GM18511 (cell line): Measurements from ENCODE around the gene TMEM35A.
"Not testable (repeated sequence)": the region's sequence is repeated elsewhere in the genome, so short reads cannot be mapped to it uniquely, and the experiment has no call there.

ENCODE experiments used
- ATAC-seq: cut with Tn5 transposase; IDR thresholded peaks from one replicate; pipeline ENCODE4 v1.9.1; 2021; ENCODE audit warnings: mild to moderate bottlenecking, moderate library complexity; ENCODE audit not compliant: unreplicated experiment

TMEM35A gene

GRCh38 chrX:101078716-101079598 lies at the start of gene TMEM35A:
TMEM35A (plus strand) TSS chrX:101078879; CDS start chrX:101079003, 124 bp downstream.
- ATAC-seq = no peak

- ATAC-seq = no peak
These were observed 49.0 kb upstream of the TMEM35A start for GRCh38 chrX:101029665-101030064.

- no peak for ATAC-seq
These were observed 41.4 kb upstream of the TMEM35A start for GRCh38 chrX:101037231-101037630.

GRCh38 chrX:101040197-101040596 lies 38.5 kb upstream of the TMEM35A start:
- no peak for ATAC-seq

- ATAC-seq = peak; percentile 16
These were observed 27.5 kb upstream of the TMEM35A start for GRCh38 chrX:101051153-101051548.

GRCh38 chrX:101051549-101052302 lies 27.0 kb upstream of the TMEM35A start, which contains the start of gene TRMT2B:
TRMT2B (minus strand) TSS chrX:101052111; CDS start chrX:101042289, 9,822 bp downstream.
- peak; percentile 93 for ATAC-seq

GRCh38 chrX:101056551-101056950 lies 22.1 kb upstream of the TMEM35A start:
- ATAC-seq = not testable (repeated sequence)

- ATAC-seq = peak; percentile 97
These were observed 21.5 kb upstream of the TMEM35A start for GRCh38 chrX:101057093-101057714.

GRCh38 chrX:101062176-101062575 lies 16.5 kb upstream of the TMEM35A start:
- ATAC-seq = no peak

GRCh38 chrX:101071582-101071981 lies 7.1 kb upstream of the TMEM35A start:
- ATAC-seq = no peak

- ATAC-seq = no peak
These were observed 1.1 kb downstream of the TMEM35A start for GRCh38 chrX:101079736-101080270.

- ATAC-seq = no peak
These were observed 1.8 kb downstream of the TMEM35A start for GRCh38 chrX:101080326-101081124.

GRCh38 chrX:101081231-101081630 lies 2.6 kb downstream of the TMEM35A start:
- ATAC-seq = no peak

- ATAC-seq = no peak
These were observed 13.1 kb downstream of the TMEM35A start for GRCh38 chrX:101091817-101092216.

GRCh38 chrX:101097546-101098453 lies 19.1 kb downstream of the TMEM35A start, which contains the start of gene CENPI:
CENPI (plus strand) TSS chrX:101098204; CDS start chrX:101101071, 2,867 bp downstream.
- peak; percentile 99 for ATAC-seq

GRCh38 chrX:101108284-101108683 lies 29.6 kb downstream of the TMEM35A start:
- no peak for ATAC-seq

GRCh38 chrX:101117701-101118100 lies 39.0 kb downstream of the TMEM35A start:
- no peak for ATAC-seq

- ATAC-seq = no peak
These were observed 57.6 kb downstream of the TMEM35A start for GRCh38 chrX:101136235-101136634.
